ENCODE data around the gene DISP2. TPM values are rescaled to one million over a fixed set of nuclear protein-coding genes. Genes with fewer than 3 reads are reported as not detected.

The DISP2 gene
- total RNA-seq, 1 experiment from 2014 or later = 1.3 TPM

DNA sequence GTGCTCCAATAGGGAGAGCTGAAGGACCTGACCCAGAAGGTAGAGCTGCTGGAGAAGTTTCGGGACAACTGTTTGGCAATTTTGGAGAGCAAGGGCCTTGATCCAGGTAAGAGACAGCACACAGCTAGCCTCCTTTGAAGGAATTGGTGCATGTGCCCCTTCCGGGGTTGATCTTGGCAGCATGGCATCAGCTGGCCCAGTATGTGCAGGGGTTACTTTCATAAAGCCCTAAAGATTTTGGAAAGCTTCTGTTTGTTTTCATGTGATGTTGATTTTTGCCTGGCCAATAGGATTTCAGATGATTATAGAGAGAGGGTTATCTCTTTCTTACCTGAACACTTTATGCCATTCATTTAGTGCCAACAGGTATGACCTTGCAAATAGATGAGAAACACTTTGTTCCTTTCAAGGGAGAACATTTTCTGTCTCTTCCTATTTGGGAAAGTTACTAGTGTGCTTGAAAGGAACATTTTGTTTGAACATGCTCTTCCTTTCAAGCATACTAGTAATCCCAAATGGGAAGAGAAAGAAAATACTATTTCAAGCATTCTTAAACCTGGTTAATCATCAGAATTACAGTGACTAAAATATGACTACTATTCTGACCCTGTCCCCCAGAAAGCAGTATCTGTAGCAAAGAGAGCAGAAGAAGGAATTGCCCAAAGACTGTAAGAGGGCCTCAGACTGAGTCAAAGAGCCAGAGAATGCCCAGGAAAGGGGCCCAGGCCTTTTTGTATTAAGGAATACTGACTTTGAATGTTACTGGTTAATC, 32.0 kb downstream of the DISP2 start:
- H2BK20ac ChIP-seq (ENCODE audit: low read depth, low read length, poor library complexity, severe bottlenecking) = no peak overlapping the region
- Mint-ChIP-seq H3K36me3 (ENCODE audit: insufficient read depth in 1 of 3, low read depth in 3 of 3) (peaks cover 72 to 93% (median 85%) of the 10 kb centered on the region in 3 experiments), H3K4me1 (peaks cover 0 to 4% of the 10 kb centered on the region in 2 experiments; a peak in 2 of 4 replicates), H3K27ac (no peak overlapping the region), H3K9me3 (peaks cover 2 to 7% of the 10 kb centered on the region in 2 experiments; a peak in 3 of 5 replicates), H3K4me3 (no peak overlapping the region), H3K27me3 (ENCODE audit: low read depth) (no peaks in the 10 kb centered on the region)
- H3K23me2 ChIP-seq (ENCODE audit: insufficient read length, low read depth, low read length, poor library complexity, severe bottlenecking) = no peaks in the 10 kb centered on the region
- H3K4me1 ChIP-seq (ENCODE audit: insufficient read depth, low read length) = no peaks in the 10 kb centered on the region
- peaks cover 1% of the 10 kb centered on the region; the same call in 1 of the 2 replicates for H3K79me2 ChIP-seq (ENCODE audit: insufficient read depth, low read length)
- no CpG with 5 or more reads among the region's 2 CpGs for WGBS (ENCODE audit: extremely low coverage, insufficient read length, low lambda C conversion rate)
- no peak for TF ChIP-seq CTCF (conservative IDR thresholded peaks at IDR 0.05)
- H2BK5ac ChIP-seq (ENCODE audit: insufficient read length, low read length) = no peak overlapping the region
- H3K56ac ChIP-seq (ENCODE audit: insufficient read length, low read depth, low read length) = no peak overlapping the region
- no peak overlapping the region for H2AFZ ChIP-seq (ENCODE audit: low read length)
- no peak overlapping the region for H2BK120ac ChIP-seq (ENCODE audit: low read depth, low read length, poor library complexity, severe bottlenecking)
- no peak for DNase-seq
- H4K5ac ChIP-seq (ENCODE audit: insufficient read length, low read depth, low read length) = no peak overlapping the region
- H3T11ph ChIP-seq (ENCODE audit: low read length) = no peak overlapping the region
- no peak overlapping the region for H2BK15ac ChIP-seq (ENCODE audit: low read depth, low read length)
- no peak overlapping the region for H3K9ac ChIP-seq (ENCODE audit: extremely low read depth, insufficient read length, low read length)
- no peak overlapping the region for H3K14ac ChIP-seq (ENCODE audit: insufficient read depth, low read length)
- no peaks in the 10 kb centered on the region for H3K27me3 ChIP-seq (ENCODE audit: insufficient read depth, low read length)
- H3K23ac ChIP-seq (ENCODE audit: insufficient read length, low read depth, low read length) = no peak overlapping the region
- H4K8ac ChIP-seq (replicated peaks; ENCODE audit: insufficient read length, low read depth, low read length) = no peak overlapping the region
- H3K27ac ChIP-seq (ENCODE audit: insufficient read length, low read depth, low read length) = no peak overlapping the region
- H3K4ac ChIP-seq (ENCODE audit: low read depth, low read length) = no peak overlapping the region
- no peak overlapping the region for H3K4me2 ChIP-seq (ENCODE audit: insufficient read depth, insufficient read length, low read length)
- no peak overlapping the region for H3K18ac ChIP-seq (ENCODE audit: insufficient read length, low read depth, low read length)
- H4K20me1 ChIP-seq (ENCODE audit: control insufficient read depth, insufficient read depth, insufficient read length) = no peaks in the 10 kb centered on the region
- H2AK5ac ChIP-seq (ENCODE audit: insufficient read length, low read length) = no peak overlapping the region
- H4K91ac ChIP-seq (ENCODE audit: insufficient read length, low read depth, low read length) = no peak overlapping the region
- no peak overlapping the region for H2BK12ac ChIP-seq (ENCODE audit: insufficient read length, low read depth, low read length)
- no peaks in the 10 kb centered on the region for H3K79me1 ChIP-seq (ENCODE audit: insufficient read depth, low read depth, low read length, poor library complexity, severe bottlenecking)
- H3K9me3 ChIP-seq (ENCODE audit: control insufficient read depth, low read depth, low read length) = no peaks in the 10 kb centered on the region
